Measurements from ENCODE around the gene SLC30A2.

The SLC30A2 gene

GRCh38 chr1:26069941-26070295, 24.0 kb upstream of the SLC30A2 start:
- no peak for DNase-seq (ENCODE audit: low read depth)

- DNase-seq (ENCODE audit: low read depth): no peak
Observed at GRCh38 chr1:26067432-26067911, 21.6 kb upstream of the SLC30A2 start, which contains the start of gene TRIM63. TSS of gene TRIM63 (minus strand) at chr1:26067630. CDS start at chr1:26067494, 136 bp downstream.

GRCh38 chr1:26066857-26067256, 20.9 kb upstream of the SLC30A2 start:
- DNase-seq (ENCODE audit: low read depth): no peak

GRCh38 chr1:26066160-26066559, 20.2 kb upstream of the SLC30A2 start:
- DNase-seq (ENCODE audit: low read depth): no peak

- no peak for DNase-seq (ENCODE audit: low read depth)
Observed at GRCh38 chr1:26064553-26064952, 18.6 kb upstream of the SLC30A2 start.

- DNase-seq (ENCODE audit: low read depth): no peak
Observed at GRCh38 chr1:26060832-26061574, 15.1 kb upstream of the SLC30A2 start.

GRCh38 chr1:26059906-26060305, 14.0 kb upstream of the SLC30A2 start:
- DNase-seq (ENCODE audit: low read depth): no peak

- no peak for DNase-seq (ENCODE audit: low read depth)
Observed at GRCh38 chr1:26058052-26058595, 12.2 kb upstream of the SLC30A2 start.

- no peak for DNase-seq (ENCODE audit: low read depth)
Observed at GRCh38 chr1:26057189-26057588, 11.3 kb upstream of the SLC30A2 start.

- no peak for DNase-seq (ENCODE audit: low read depth)
Observed at GRCh38 chr1:26055041-26055440, 9.1 kb upstream of the SLC30A2 start.

GRCh38 chr1:26053718-26054560, 8.0 kb upstream of the SLC30A2 start:
- DNase-seq (ENCODE audit: low read depth): no peak

- DNase-seq (ENCODE audit: low read depth): no peak
Observed at GRCh38 chr1:26050248-26050640, 4.3 kb upstream of the SLC30A2 start.

GRCh38 chr1:26049531-26050247, 3.8 kb upstream of the SLC30A2 start:
- DNase-seq (ENCODE audit: low read depth): no peak

- DNase-seq (ENCODE audit: low read depth): no peak
Observed at GRCh38 chr1:26047278-26047874, 1.5 kb upstream of the SLC30A2 start.

GRCh38 chr1:26046246-26047095, 553 bp upstream of the SLC30A2 start:
- no peak for DNase-seq (ENCODE audit: low read depth)

GRCh38 chr1:26044971-26045721, 772 bp downstream of the SLC30A2 start:
- DNase-seq (ENCODE audit: low read depth): no peak

- no peak for DNase-seq (ENCODE audit: low read depth)
Observed at GRCh38 chr1:26044414-26044813, 1.5 kb downstream of the SLC30A2 start.

GRCh38 chr1:26043765-26044164, 2.2 kb downstream of the SLC30A2 start:
- no peak for DNase-seq (ENCODE audit: low read depth)

GRCh38 chr1:26041978-26042377, 3.9 kb downstream of the SLC30A2 start:
- DNase-seq (ENCODE audit: low read depth): no peak

GRCh38 chr1:26041401-26041800, 4.5 kb downstream of the SLC30A2 start:
- DNase-seq (ENCODE audit: low read depth): no peak

All from HS-5 (cell line).